ENCODE results near the gene CFAP20DC.

Gene CFAP20DC

DNA sequence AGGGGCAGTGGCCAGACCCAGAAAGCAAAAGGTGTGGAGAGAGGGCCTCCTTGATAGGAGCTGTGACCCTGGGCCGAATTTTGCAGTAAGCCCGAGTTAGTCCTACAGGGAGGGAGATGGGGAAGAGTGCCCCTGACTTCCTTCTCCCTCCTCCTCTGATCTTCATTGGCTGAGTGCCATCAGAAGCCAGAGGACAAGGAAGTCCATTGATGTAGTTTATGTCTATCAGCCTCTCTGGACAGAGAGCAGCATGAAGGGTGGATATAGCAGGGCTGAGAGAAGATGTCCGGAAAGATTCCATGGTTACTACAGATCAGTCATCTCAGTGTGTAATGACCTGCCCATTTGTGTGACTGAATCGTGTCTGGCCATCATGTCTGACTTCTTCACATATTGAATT lies 280.8 kb downstream of the CFAP20DC start:
- H3F3A ChIP-seq (ENCODE audit: insufficient read depth, low read length): no peaks in the 10 kb centered on the region
- H3K4me3 ChIP-seq (ENCODE audit: low read length): no peak overlapping the region
- no peaks in the 10 kb centered on the region for H3K9me2 ChIP-seq (replicated peaks; ENCODE audit: insufficient read depth, low read length)
- H3K27me3 ChIP-seq (replicated peaks; ENCODE audit: insufficient read depth, low read length): no peaks in the 10 kb centered on the region
- H3K36me3 ChIP-seq (replicated peaks; ENCODE audit: insufficient read depth, low read length): no peaks in the 10 kb centered on the region
- H2AFZ ChIP-seq (ENCODE audit: low read length): no peak overlapping the region
- H3K4me2 ChIP-seq (ENCODE audit: low read depth, low read length): no peak overlapping the region
- H3K27ac ChIP-seq (ENCODE audit: low read length): no peak overlapping the region
- no peak for DNase-seq
- no peak for TF ChIP-seq EZH2phosphoT487 (IDR thresholded peaks at IDR 0.05; ENCODE audit: low read length)
- TF ChIP-seq, protein P1, sequence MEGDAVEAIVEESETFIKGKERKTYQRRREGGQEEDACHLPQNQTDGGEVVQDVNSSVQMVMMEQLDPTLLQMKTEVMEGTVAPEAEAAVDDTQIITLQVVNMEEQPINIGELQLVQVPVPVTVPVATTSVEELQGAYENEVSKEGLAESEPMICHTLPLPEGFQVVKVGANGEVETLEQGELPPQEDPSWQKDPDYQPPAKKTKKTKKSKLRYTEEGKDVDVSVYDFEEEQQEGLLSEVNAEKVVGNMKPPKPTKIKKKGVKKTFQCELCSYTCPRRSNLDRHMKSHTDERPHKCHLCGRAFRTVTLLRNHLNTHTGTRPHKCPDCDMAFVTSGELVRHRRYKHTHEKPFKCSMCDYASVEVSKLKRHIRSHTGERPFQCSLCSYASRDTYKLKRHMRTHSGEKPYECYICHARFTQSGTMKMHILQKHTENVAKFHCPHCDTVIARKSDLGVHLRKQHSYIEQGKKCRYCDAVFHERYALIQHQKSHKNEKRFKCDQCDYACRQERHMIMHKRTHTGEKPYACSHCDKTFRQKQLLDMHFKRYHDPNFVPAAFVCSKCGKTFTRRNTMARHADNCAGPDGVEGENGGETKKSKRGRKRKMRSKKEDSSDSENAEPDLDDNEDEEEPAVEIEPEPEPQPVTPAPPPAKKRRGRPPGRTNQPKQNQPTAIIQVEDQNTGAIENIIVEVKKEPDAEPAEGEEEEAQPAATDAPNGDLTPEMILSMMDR (IDR thresholded peaks at IDR 0.05; ENCODE audit: low read length): no peak
- no peak for TF ChIP-seq EZH2 (optimal IDR thresholded peaks at IDR 0.05; ENCODE audit: low read depth, low read length)
- no peaks in the 10 kb centered on the region for H3K9me3 ChIP-seq (replicated peaks; ENCODE audit: insufficient read depth, low read length)
- no peaks in the 10 kb centered on the region for H4K20me1 ChIP-seq (ENCODE audit: insufficient read depth, low read length)
- no peaks in the 10 kb centered on the region for H3K4me1 ChIP-seq (ENCODE audit: low read length)
- no peaks in the 10 kb centered on the region for H3K79me2 ChIP-seq (ENCODE audit: low read length)
- no peak overlapping the region for H3K9ac ChIP-seq (ENCODE audit: low read length)

DNA sequence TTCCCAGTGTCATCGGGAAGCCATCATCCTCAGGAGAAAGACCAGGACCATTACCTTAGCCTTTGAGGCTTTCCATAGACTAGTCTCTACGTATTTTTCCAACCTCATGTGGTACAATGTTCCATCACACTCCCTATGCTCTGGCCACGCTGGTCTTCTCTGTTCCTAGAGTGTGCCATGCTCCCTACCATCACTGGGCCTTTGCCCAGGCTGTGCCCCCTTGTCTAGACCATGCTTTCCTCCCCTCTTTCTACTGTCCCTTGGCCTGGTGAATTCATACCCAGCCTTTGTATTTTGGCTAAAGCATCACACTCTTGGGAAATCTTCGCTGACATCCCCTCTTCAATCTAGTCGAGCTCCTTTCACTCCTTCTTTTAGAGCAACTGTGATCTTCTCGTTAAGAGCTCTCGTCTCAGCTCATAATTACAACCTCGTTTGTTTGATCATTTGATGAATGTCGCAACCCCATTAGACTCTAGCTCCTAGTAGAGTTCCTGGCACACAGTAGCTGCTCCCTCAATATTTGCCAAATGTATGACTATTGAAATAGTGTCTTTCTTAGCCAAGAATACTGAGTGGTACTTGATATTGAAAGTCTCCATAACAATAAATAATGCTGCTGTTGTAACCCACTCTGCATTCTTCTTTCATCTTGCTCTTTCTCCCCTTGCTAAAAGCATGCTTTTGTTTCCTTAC lies 283.1 kb downstream of the CFAP20DC start:
- H3K9me3 ChIP-seq (replicated peaks; ENCODE audit: insufficient read depth, low read length): no peaks in the 10 kb centered on the region
- no peaks in the 10 kb centered on the region for H4K20me1 ChIP-seq (ENCODE audit: insufficient read depth, low read length)
- H3K9ac ChIP-seq (ENCODE audit: low read length): no peak overlapping the region
- no peaks in the 10 kb centered on the region for H3F3A ChIP-seq (ENCODE audit: insufficient read depth, low read length)
- no peaks in the 10 kb centered on the region for H3K79me2 ChIP-seq (ENCODE audit: low read length)
- TF ChIP-seq EZH2 (optimal IDR thresholded peaks at IDR 0.05; ENCODE audit: low read depth, low read length) (no peak), EZH2phosphoT487 (IDR thresholded peaks at IDR 0.05; ENCODE audit: low read length) (no peak)
- TF ChIP-seq, protein P1 (IDR thresholded peaks at IDR 0.05; ENCODE audit: low read length): no peak
- H3K36me3 ChIP-seq (replicated peaks; ENCODE audit: insufficient read depth, low read length): no peaks in the 10 kb centered on the region
- H2AFZ ChIP-seq (ENCODE audit: low read length): no peak overlapping the region
- DNase-seq: no peak
- no peaks in the 10 kb centered on the region for H3K9me2 ChIP-seq (replicated peaks; ENCODE audit: insufficient read depth, low read length)
- no peak overlapping the region for H3K27ac ChIP-seq (ENCODE audit: low read length)
- H3K4me3 ChIP-seq (ENCODE audit: low read length): no peak overlapping the region
- no peaks in the 10 kb centered on the region for H3K4me1 ChIP-seq (ENCODE audit: low read length)
- H3K4me2 ChIP-seq (ENCODE audit: low read depth, low read length): no peak overlapping the region
- no peaks in the 10 kb centered on the region for H3K27me3 ChIP-seq (replicated peaks; ENCODE audit: insufficient read depth, low read length)

DNA sequence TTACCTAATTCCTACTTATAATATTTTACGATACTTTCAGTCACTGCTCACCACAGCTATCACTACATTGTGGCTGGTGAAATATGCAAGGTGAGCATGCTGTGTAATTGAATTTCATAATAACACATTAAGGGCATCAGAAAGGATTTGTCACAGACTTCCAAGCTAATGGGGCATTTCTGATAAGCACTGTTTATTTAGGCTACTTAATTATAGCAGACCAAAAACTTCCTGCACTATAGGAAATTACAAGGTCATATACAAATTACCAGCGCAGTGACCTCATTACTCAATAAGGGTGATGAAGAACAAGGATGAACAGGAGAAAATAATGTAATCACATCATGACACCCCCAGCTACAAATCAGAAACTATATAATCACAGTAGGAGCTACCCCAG lies 294.7 kb downstream of the CFAP20DC start:
- no peak overlapping the region for H3K27ac ChIP-seq (ENCODE audit: low read length)
- H3K27me3 ChIP-seq (replicated peaks; ENCODE audit: insufficient read depth, low read length): no peaks in the 10 kb centered on the region
- no peaks in the 10 kb centered on the region for H4K20me1 ChIP-seq (ENCODE audit: insufficient read depth, low read length)
- no peaks in the 10 kb centered on the region for H3K79me2 ChIP-seq (ENCODE audit: low read length)
- TF ChIP-seq EZH2 (optimal IDR thresholded peaks at IDR 0.05; ENCODE audit: low read depth, low read length) (no peak), EZH2phosphoT487 (IDR thresholded peaks at IDR 0.05; ENCODE audit: low read length) (no peak)
- TF ChIP-seq, protein P1 (IDR thresholded peaks at IDR 0.05; ENCODE audit: low read length): no peak
- no peaks in the 10 kb centered on the region for H3K9me2 ChIP-seq (replicated peaks; ENCODE audit: insufficient read depth, low read length)
- no peaks in the 10 kb centered on the region for H3K4me1 ChIP-seq (ENCODE audit: low read length)
- H3K9me3 ChIP-seq (replicated peaks; ENCODE audit: insufficient read depth, low read length): no peaks in the 10 kb centered on the region
- H3K36me3 ChIP-seq (replicated peaks; ENCODE audit: insufficient read depth, low read length): no peaks in the 10 kb centered on the region
- H3K4me2 ChIP-seq (ENCODE audit: low read depth, low read length): no peak overlapping the region
- DNase-seq: no peak
- H3K4me3 ChIP-seq (ENCODE audit: low read length): no peak overlapping the region
- no peaks in the 10 kb centered on the region for H3F3A ChIP-seq (ENCODE audit: insufficient read depth, low read length)
- H2AFZ ChIP-seq (ENCODE audit: low read length): no peak overlapping the region
- H3K9ac ChIP-seq (ENCODE audit: low read length): no peak overlapping the region
